ENCODE data around the gene AKR1E2.

- TF ChIP-seq, protein P1, sequence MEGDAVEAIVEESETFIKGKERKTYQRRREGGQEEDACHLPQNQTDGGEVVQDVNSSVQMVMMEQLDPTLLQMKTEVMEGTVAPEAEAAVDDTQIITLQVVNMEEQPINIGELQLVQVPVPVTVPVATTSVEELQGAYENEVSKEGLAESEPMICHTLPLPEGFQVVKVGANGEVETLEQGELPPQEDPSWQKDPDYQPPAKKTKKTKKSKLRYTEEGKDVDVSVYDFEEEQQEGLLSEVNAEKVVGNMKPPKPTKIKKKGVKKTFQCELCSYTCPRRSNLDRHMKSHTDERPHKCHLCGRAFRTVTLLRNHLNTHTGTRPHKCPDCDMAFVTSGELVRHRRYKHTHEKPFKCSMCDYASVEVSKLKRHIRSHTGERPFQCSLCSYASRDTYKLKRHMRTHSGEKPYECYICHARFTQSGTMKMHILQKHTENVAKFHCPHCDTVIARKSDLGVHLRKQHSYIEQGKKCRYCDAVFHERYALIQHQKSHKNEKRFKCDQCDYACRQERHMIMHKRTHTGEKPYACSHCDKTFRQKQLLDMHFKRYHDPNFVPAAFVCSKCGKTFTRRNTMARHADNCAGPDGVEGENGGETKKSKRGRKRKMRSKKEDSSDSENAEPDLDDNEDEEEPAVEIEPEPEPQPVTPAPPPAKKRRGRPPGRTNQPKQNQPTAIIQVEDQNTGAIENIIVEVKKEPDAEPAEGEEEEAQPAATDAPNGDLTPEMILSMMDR (IDR thresholded peaks at IDR 0.05; ENCODE audit: insufficient read depth, low read length, poor library complexity, severe bottlenecking) = no peak
- TF ChIP-seq EZH2phosphoT487 (conservative IDR thresholded peaks at IDR 0.05; ENCODE audit: low read length) = no peak
Observed at GRCh38 chr10:4778761-4779160, 47.2 kb upstream of the AKR1E2 start.

Data from SU-DHL-6 (cell line).